A673 (cell line): ENCODE measurements around the gene NRG3. TPM values are rescaled to one million over a fixed set of nuclear protein-coding genes. Genes with fewer than 3 reads are reported as not detected.

Source experiments
- BruUV-seq: library from RNA; stranded (reverse); fragments of 400-500 nt; replicated peaks from 2 replicates; lab custom pipeline; 2021; lab: Mats Ljungman, UMichigan
- CTCF ChIA-PET: fragments of 300-600 bp; sonication (Branson Sonifier 250); formaldehyde crosslinking; loops from one replicate; lab custom pipeline; 2022; ENCODE audit warnings: antibody characterized with exemption; lab: Charles Lee
- POLR2A ChIA-PET: fragments of 300-600 bp; sonication (Branson Sonifier 250); formaldehyde crosslinking; loops from one replicate; lab custom pipeline; 2022; ENCODE audit warnings: antibody characterized with exemption; ENCODE audit not compliant: low non-redundant PET; lab: Charles Lee
- DNase-seq: peaks from one replicate; pipeline ENCODE4 v3.0.0-alpha.2; 2015; ENCODE audit warnings: low spot score
- H3K27ac ChIP-seq: fragments of 200-600 bp; sonication (generic); 2 replicates; pipeline ENCODE4 v1.5.1; 2016; ENCODE audit warnings: mixed run types, low read depth, mild to moderate bottlenecking, mixed read lengths, antibody characterized with exemption, low read length; ENCODE audit not compliant: poor library complexity, severe bottlenecking
- H3K27me3 ChIP-seq: fragments of 200-600 bp; sonication (generic); replicated peaks from 2 replicates; pipeline ENCODE4 v1.6.1; 2017; ENCODE audit warnings: mixed run types, low read depth, mild to moderate bottlenecking, mixed read lengths, antibody characterized with exemption, low read length; ENCODE audit not compliant: insufficient read depth, poor library complexity
- H3K36me3 ChIP-seq: fragments of 200-600 bp; sonication (generic); 2 replicates; pipeline ENCODE4 v1.6.1; 2016; ENCODE audit warnings: mixed run types, mild to moderate bottlenecking, mixed read lengths, antibody characterized with exemption, low read length; ENCODE audit not compliant: insufficient read depth, poor library complexity, severe bottlenecking
- H3K4me1 ChIP-seq: fragments of 200-600 bp; sonication (generic); 2 replicates; pipeline ENCODE4 v1.6.1; 2017; ENCODE audit warnings: mixed run types, mild to moderate bottlenecking, mixed read lengths, antibody characterized with exemption, low read length; ENCODE audit not compliant: insufficient read depth, poor library complexity, severe bottlenecking
- H3K4me3 ChIP-seq: fragments of 200-600 bp; sonication (generic); 2 replicates; pipeline ENCODE4 v1.5.1; 2016; ENCODE audit warnings: low read depth, mixed run types, mild to moderate bottlenecking, mixed read lengths, low read length; ENCODE audit not compliant: poor library complexity, severe bottlenecking
- H3K9me3 ChIP-seq: fragments of 200-600 bp; sonication (generic); 2 replicates; pipeline ENCODE4 v1.6.1; 2016; ENCODE audit warnings: mixed run types, low read depth, mild to moderate bottlenecking, mixed read lengths, antibody characterized with exemption, low read length; ENCODE audit not compliant: poor library complexity, severe bottlenecking
- EZH2 ChIP-seq: fragments of 200-600 bp; sonication (generic); IDR thresholded peaks from 2 replicates; pipeline ENCODE4 v1.6.1; 2017; ENCODE audit warnings: borderline replicate concordance, low read depth, mild to moderate bottlenecking, mixed read lengths, antibody characterized with exemption, low read length; ENCODE audit not compliant: poor library complexity, severe bottlenecking
- intact Hi-C: fragments of 100-400 bp; cut with micrococcal nuclease; formaldehyde crosslinking; loops from one replicate; pipeline ENCODE4 v1.10.0; 2022; ENCODE audit not compliant: unreplicated experiment
- total RNA-seq: library from RNA; stranded (reverse); gene quantifications from 2 replicates; pipeline ENCODE4 v1.2.3, GENCODE V29; 2021
- TF ChIP-seq, protein P1 (sequence below): fragments of 300-800, 200-600 bp; sonication (generic); conservative IDR thresholded peaks from 2 replicates; pipeline ENCODE4 v1.5.1; 2017; ENCODE audit warnings: low read depth, mild to moderate bottlenecking, antibody characterized with exemption, low read length, moderate library complexity, mixed read lengths

NRG3 gene
- total RNA-seq, 1 experiment from 2014 or later = not detected

DNA sequence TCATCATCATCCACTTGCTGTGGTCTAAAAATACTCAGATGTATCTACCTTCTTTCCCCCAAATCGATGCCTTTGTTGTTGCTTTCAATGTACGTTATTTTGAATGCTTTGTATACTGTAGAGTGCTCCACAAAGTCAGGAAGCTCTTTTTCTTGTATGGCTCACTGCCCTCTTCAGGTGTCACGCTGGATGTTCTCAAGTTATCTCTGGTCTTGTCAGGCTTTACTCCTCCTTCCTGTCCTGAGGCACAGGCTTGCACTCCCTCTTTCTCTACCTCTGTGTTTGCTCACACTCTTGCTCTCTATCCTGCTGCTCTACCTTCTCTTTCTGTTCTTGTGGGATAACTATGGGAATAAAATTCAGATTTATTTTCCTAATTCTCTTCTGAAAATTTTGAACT, 381.3 kb downstream of the NRG3 start:
- H3K27me3 ChIP-seq = no peaks in the 10 kb centered on the region
- ChIA-PET POLR2A (no interaction called here), CTCF (no interaction called here)
- H3K36me3 ChIP-seq = no peaks in the 10 kb centered on the region
- H3K9me3 ChIP-seq = peaks cover 15% of the 10 kb centered on the region
- no peak overlapping the region for H3K4me3 ChIP-seq
- no TSS peak for BruUV-seq
- no peak overlapping the region for H3K27ac ChIP-seq
- no peak for DNase-seq
- no peaks in the 10 kb centered on the region for H3K4me1 ChIP-seq
- TF ChIP-seq EZH2 = no peak
- TF ChIP-seq, protein P1, sequence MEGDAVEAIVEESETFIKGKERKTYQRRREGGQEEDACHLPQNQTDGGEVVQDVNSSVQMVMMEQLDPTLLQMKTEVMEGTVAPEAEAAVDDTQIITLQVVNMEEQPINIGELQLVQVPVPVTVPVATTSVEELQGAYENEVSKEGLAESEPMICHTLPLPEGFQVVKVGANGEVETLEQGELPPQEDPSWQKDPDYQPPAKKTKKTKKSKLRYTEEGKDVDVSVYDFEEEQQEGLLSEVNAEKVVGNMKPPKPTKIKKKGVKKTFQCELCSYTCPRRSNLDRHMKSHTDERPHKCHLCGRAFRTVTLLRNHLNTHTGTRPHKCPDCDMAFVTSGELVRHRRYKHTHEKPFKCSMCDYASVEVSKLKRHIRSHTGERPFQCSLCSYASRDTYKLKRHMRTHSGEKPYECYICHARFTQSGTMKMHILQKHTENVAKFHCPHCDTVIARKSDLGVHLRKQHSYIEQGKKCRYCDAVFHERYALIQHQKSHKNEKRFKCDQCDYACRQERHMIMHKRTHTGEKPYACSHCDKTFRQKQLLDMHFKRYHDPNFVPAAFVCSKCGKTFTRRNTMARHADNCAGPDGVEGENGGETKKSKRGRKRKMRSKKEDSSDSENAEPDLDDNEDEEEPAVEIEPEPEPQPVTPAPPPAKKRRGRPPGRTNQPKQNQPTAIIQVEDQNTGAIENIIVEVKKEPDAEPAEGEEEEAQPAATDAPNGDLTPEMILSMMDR = no peak
- intact Hi-C loops = no loop called here

DNA sequence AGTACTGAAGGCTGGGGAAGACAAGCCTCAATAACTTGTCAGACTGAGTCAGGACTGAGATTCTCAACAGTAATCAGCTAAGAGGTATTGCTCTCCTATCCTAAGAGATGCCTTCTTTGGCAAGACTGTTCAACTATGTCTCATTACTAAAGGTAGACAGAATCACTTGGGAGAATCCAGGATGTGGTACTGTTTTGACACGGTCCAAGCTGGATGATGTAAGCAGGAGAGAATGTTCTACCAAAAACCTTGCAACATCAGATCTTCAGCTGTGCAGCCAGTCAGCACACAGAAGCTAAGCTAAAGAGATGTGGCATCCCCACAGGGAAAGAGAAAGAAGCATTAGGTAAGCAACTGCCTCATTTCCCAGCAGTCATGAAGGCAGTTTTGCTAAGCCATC, 391.4 kb downstream of the NRG3 start:
- CTCF ChIA-PET = no interaction called here

DNA sequence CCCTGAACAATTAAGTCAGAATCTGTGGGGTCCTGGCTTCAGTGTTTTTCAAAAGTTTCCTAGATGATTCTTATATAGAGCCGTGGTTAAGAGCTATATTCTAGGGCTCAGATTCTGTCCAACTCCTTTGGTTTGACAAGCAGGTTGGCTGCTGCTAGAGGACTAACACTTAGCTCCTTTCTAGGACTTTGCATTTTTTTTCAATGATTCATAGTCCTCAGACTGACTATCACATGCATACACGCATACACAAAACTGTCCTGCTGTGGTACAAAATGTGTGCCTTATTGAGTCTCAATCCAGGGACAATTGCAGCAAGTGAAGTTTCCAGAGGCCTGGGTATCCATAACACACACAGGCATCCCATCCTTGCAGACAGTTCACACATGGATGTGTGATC, 392.0 kb downstream of the NRG3 start:
- no peaks in the 10 kb centered on the region for H3K27me3 ChIP-seq
- intact Hi-C loops = no loop called here
- ChIA-PET POLR2A (no interaction called here), CTCF (no interaction called here)
- no peaks in the 10 kb centered on the region for H3K36me3 ChIP-seq
- peaks cover 5% of the 10 kb centered on the region for H3K9me3 ChIP-seq
- no peak for DNase-seq
- no peak overlapping the region for H3K4me3 ChIP-seq
- TF ChIP-seq EZH2 = no peak
- TF ChIP-seq, protein P1 = no peak
- no TSS peak for BruUV-seq
- no peaks in the 10 kb centered on the region for H3K4me1 ChIP-seq
- H3K27ac ChIP-seq = no peak overlapping the region

More for the DNA sequence above, 391.4 kb downstream of the NRG3 start:
- Histone ChIP-seq H3K9me3 (peaks cover 5% of the 10 kb centered on the region), H3K27ac (no peak overlapping the region), H3K27me3 (no peaks in the 10 kb centered on the region), H3K36me3 (no peaks in the 10 kb centered on the region), H3K4me3 (no peak overlapping the region), H3K4me1 (no peaks in the 10 kb centered on the region)
- no peak for TF ChIP-seq EZH2
- no TSS peak for BruUV-seq
- DNase-seq = no peak
- intact Hi-C loops = no loop called here
- POLR2A ChIA-PET = no interaction called here

DNA sequence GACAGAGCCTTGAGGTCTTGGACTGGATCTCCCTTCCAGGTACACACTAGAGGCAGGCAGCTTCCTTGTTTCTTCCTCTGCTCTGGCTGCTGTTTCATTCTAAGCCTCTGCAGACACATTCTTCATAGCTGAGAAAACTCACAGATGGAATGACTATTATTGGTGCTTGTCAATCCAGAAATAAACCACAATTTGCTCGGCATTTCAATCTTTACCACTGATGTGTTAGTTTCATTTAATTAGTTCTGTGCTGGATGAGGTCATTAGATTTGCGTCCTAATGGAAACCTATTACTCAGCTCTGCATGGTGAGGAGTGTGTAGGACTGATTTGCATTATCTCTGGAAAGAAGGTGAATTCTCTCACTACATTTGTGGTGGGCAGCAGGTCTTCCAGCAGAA, 392.5 kb downstream of the NRG3 start:
- intact Hi-C loops = no loop called here
- CTCF ChIA-PET = no interaction called here
- Histone ChIP-seq H3K27ac (no peak overlapping the region), H3K4me1 (no peaks in the 10 kb centered on the region), H3K36me3 (no peaks in the 10 kb centered on the region), H3K9me3 (peaks cover 5% of the 10 kb centered on the region), H3K27me3 (no peaks in the 10 kb centered on the region), H3K4me3 (no peak overlapping the region)
- TF ChIP-seq, protein P1 = no peak
- TF ChIP-seq EZH2 = no peak
- POLR2A ChIA-PET = no interaction called here
- BruUV-seq = no TSS peak
- no peak for DNase-seq
